ENCODE measurements around the gene BPIFB1. TPM values are rescaled to one million over a fixed set of nuclear protein-coding genes. Genes with fewer than 3 reads are reported as not detected.

The BPIFB1 gene
- total RNA-seq, 4 donors from 2014 or later = 0.21 TPM; not detected in 3

GRCh38 chr20:33309631-33310030, 26.6 kb downstream of the BPIFB1 start:
- Histone ChIP-seq H3K4me1 (no peaks in the 10 kb centered on the region), H3K27me3 (no peaks in the 10 kb centered on the region), H3K9me3 (no peaks in the 10 kb centered on the region), H3K4me3 (no peak overlapping the region), H3K27ac (no peak overlapping the region), H3K36me3 (no peaks in the 10 kb centered on the region)
- DNase-seq = no peak
- TF ChIP-seq POLR2A (IDR thresholded peaks at IDR 0.05) (no peak), CTCF (IDR thresholded peaks at IDR 0.05) (no peak)
- intact Hi-C loops (cut with DNase I; ENCODE audit: low total_unique reads) = no loop called here

GRCh38 chr20:33310327-33310899, 27.4 kb downstream of the BPIFB1 start:
- DNase-seq = no peak
- no peak overlapping the region for H3K27ac ChIP-seq
- TF ChIP-seq CTCF (IDR thresholded peaks at IDR 0.05) (no peak), POLR2A (IDR thresholded peaks at IDR 0.05) (no peak)
- H3K27me3 ChIP-seq = no peaks in the 10 kb centered on the region
- H3K9me3 ChIP-seq = no peaks in the 10 kb centered on the region
- no peaks in the 10 kb centered on the region for H3K36me3 ChIP-seq
- H3K4me1 ChIP-seq = no peaks in the 10 kb centered on the region
- intact Hi-C loops (cut with DNase I; ENCODE audit: low total_unique reads) = no loop called here
- H3K4me3 ChIP-seq = no peak overlapping the region

GRCh38 chr20:33311011-33311410, 28.0 kb downstream of the BPIFB1 start:
- H3K4me1 ChIP-seq = no peaks in the 10 kb centered on the region
- intact Hi-C loops (cut with DNase I; ENCODE audit: low total_unique reads) = no loop called here
- TF ChIP-seq CTCF (IDR thresholded peaks at IDR 0.05) = no peak
- no peak for TF ChIP-seq POLR2A (IDR thresholded peaks at IDR 0.05)
- no peaks in the 10 kb centered on the region for H3K9me3 ChIP-seq
- H3K4me3 ChIP-seq = no peak overlapping the region
- no peak for DNase-seq
- no peaks in the 10 kb centered on the region for H3K27me3 ChIP-seq
- no peak overlapping the region for H3K27ac ChIP-seq
- H3K36me3 ChIP-seq = no peaks in the 10 kb centered on the region

GRCh38 chr20:33311996-33312395, 29.0 kb downstream of the BPIFB1 start:
- H3K27me3 ChIP-seq = no peaks in the 10 kb centered on the region
- H3K4me1 ChIP-seq = no peaks in the 10 kb centered on the region
- H3K4me3 ChIP-seq = no peak overlapping the region
- DNase-seq = no peak
- no peaks in the 10 kb centered on the region for H3K36me3 ChIP-seq
- TF ChIP-seq CTCF (IDR thresholded peaks at IDR 0.05) (no peak), POLR2A (IDR thresholded peaks at IDR 0.05) (no peak)
- intact Hi-C loops (cut with DNase I; ENCODE audit: low total_unique reads) = no loop called here
- no peak overlapping the region for H3K27ac ChIP-seq
- H3K9me3 ChIP-seq = no peaks in the 10 kb centered on the region

- H3K27ac ChIP-seq = no peak overlapping the region
- H3K27me3 ChIP-seq = no peaks in the 10 kb centered on the region
- H3K4me3 ChIP-seq = no peak overlapping the region
- H3K4me1 ChIP-seq = no peaks in the 10 kb centered on the region
- H3K36me3 ChIP-seq = no peaks in the 10 kb centered on the region
- TF ChIP-seq POLR2A (IDR thresholded peaks at IDR 0.05) = no peak
- TF ChIP-seq CTCF (IDR thresholded peaks at IDR 0.05) = no peak
- H3K9me3 ChIP-seq = no peaks in the 10 kb centered on the region
- intact Hi-C loops (cut with DNase I; ENCODE audit: low total_unique reads) = no loop called here
- no peak for DNase-seq
These were observed 29.6 kb downstream of the BPIFB1 start for GRCh38 chr20:33312583-33312982.
